Spleen (tissue), 7 donors: ENCODE results near the gene GAREM1.

Experiments used
- CTCF ChIP-seq, 11 experiments: fragments of 200-600 bp in 7 of 11; fragments of 450-650 bp in 4 of 11; sonication (generic) in 4 of 11; IDR thresholded peaks in 8 of 11; conservative IDR thresholded peaks in 3 of 11; 1 replicate in 7 of 11; 2 replicates in 4 of 11; pipeline versions ENCODE4 v1.4.0 to v1.8.0; 2016 to 2021; ENCODE audit warnings: antibody characterized with exemption in 11 of 11, inconsistent platforms in 4 of 11, mild to moderate bottlenecking in 1 of 11
- POLR2A ChIP-seq, 3 donors: fragments of 450-650 bp; IDR thresholded peaks; one replicate each; pipeline ENCODE4 v1.5.1; 2017; ENCODE audit warnings: antibody characterized with exemption in 3 of 3, mild to moderate bottlenecking in 1 of 3
- POLR2AphosphoS5 ChIP-seq, 3 donors: sonication (generic); formaldehyde crosslinking; IDR thresholded peaks; one replicate each; pipeline ENCODE4 v1.5.1; 2017; ENCODE audit warnings: antibody characterized with exemption in 3 of 3
- donor health status: DM: no; HTN: no; CAD: no; lungs with moderate emphysema.
- donor health status: DM: no; HTN: no; CAD: no.
- donor health status: DM: no; HTN: no; CAD: no.

GRCh38 chr18:32252141-32252860 is 218.4 kb downstream of the GAREM1 start:
- no peak for TF ChIP-seq POLR2A (IDR thresholded peaks at IDR 0.05)
- no peak for TF ChIP-seq POLR2AphosphoS5 (IDR thresholded peaks at IDR 0.05)
- no peak for TF ChIP-seq CTCF (IDR thresholded peaks at IDR 0.05 in 8 of 11, conservative IDR thresholded peaks at IDR 0.05 in 3 of 11)
